Hepatic stellate cell (primary cell): ENCODE results near the gene KRT15.

Experiments
- DNase-seq: peaks from one replicate; pipeline ENCODE4 v3.0.0; 2011; ENCODE audit warnings: low spot score

KRT15 gene

GRCh38 chr17:41524261-41524660 lies 5.6 kb upstream of the KRT15 start:
- DNase-seq, result no peak

GRCh38 chr17:41523787-41524186 lies 5.1 kb upstream of the KRT15 start:
- no peak for DNase-seq

GRCh38 chr17:41523225-41523593 lies 4.5 kb upstream of the KRT15 start:
- DNase-seq, result no peak

GRCh38 chr17:41522301-41523224 lies 3.9 kb upstream of the KRT15 start:
- DNase-seq, result no peak

GRCh38 chr17:41521574-41522261 lies 3.0 kb upstream of the KRT15 start:
- peak; percentile 86 for DNase-seq

GRCh38 chr17:41520821-41521521 lies 2.3 kb upstream of the KRT15 start:
- no peak for DNase-seq

GRCh38 chr17:41519501-41520224 lies 973 bp upstream of the KRT15 start:
- no peak for DNase-seq

GRCh38 chr17:41518031-41518430 lies 659 bp downstream of the KRT15 start:
- DNase-seq, result no peak

GRCh38 chr17:41516830-41517283 lies 1.8 kb downstream of the KRT15 start:
- DNase-seq, result no peak

GRCh38 chr17:41516147-41516829 lies 2.4 kb downstream of the KRT15 start:
- no peak for DNase-seq

- no peak for DNase-seq
These were observed 5.5 kb downstream of the KRT15 start for GRCh38 chr17:41513168-41513547.

GRCh38 chr17:41512546-41513167 lies 6.0 kb downstream of the KRT15 start:
- DNase-seq, result no peak

GRCh38 chr17:41511716-41512115 lies 7.0 kb downstream of the KRT15 start:
- DNase-seq, result no peak

- no peak for DNase-seq
These were observed 7.6 kb downstream of the KRT15 start for GRCh38 chr17:41511116-41511515.

- no peak for DNase-seq
These were observed 8.2 kb downstream of the KRT15 start for GRCh38 chr17:41510251-41511065.

- no peak for DNase-seq
These were observed 11.3 kb downstream of the KRT15 start for GRCh38 chr17:41507315-41507880.

GRCh38 chr17:41505809-41506767 lies 12.6 kb downstream of the KRT15 start:
- DNase-seq, result no peak

- DNase-seq, result no peak
These were observed 13.5 kb downstream of the KRT15 start, which contains the start of gene KRT13 for GRCh38 chr17:41505007-41505808. KRT13 (minus strand) TSS chr17:41505612; CDS start chr17:41505550, 62 bp downstream.
